GM12891 (cell line): ENCODE measurements around the gene SFXN5.

Source experiments
- DNase-seq: peaks from one replicate; pipeline ENCODE4 v3.0.0; 2011; ENCODE audit warnings: low spot score; ENCODE audit not compliant: insufficient read length
- FAIRE-seq: peaks from 2 replicates; lab custom pipeline; 2011; peaks lifted over from hg19 to GRCh38; lab: Jason Lieb, UNC
- PAX5 ChIP-seq: IDR thresholded peaks from 2 replicates; pipeline ENCODE4 v1.6.1; 2011; ENCODE audit warnings: low read length, moderate library complexity, mild to moderate bottlenecking; ENCODE audit not compliant: insufficient read depth, severe bottlenecking
- POLR2A ChIP-seq: IDR thresholded peaks from 2 replicates; pipeline ENCODE4 v1.6.1; 2011; ENCODE audit warnings: low read depth, low read length, control low read depth
- POLR2AphosphoS5 ChIP-seq: IDR thresholded peaks from 2 replicates; pipeline ENCODE4 v1.6.1; 2011; ENCODE audit warnings: low read depth, low read length, control low read depth
- POU2F2 ChIP-seq: IDR thresholded peaks from 2 replicates; pipeline ENCODE4 v1.6.1; 2011; ENCODE audit warnings: low read depth, mild to moderate bottlenecking, control low read depth, low read length, moderate library complexity
- SPI1 ChIP-seq: IDR thresholded peaks from 2 replicates; pipeline ENCODE4 v1.6.1; 2011; ENCODE audit warnings: low read depth, low read length, control low read depth
- TAF1 ChIP-seq: IDR thresholded peaks from 2 replicates; pipeline ENCODE4 v1.6.1; 2011; ENCODE audit warnings: low read depth, low read length, control low read depth

Gene SFXN5

GRCh38 chr2:73033142-73033765 lies 38.3 kb downstream of the SFXN5 start:
- TF ChIP-seq PAX5 (no peak), POU2F2 (no peak), POLR2AphosphoS5 (no peak), POLR2A (no peak), TAF1 (no peak), SPI1 (no peak)
- DNase-seq (no peak), FAIRE-seq (no peak)

GRCh38 chr2:73032702-73033097 lies 38.8 kb downstream of the SFXN5 start:
- FAIRE-seq (no peak), DNase-seq (no peak)
- no peak for TF ChIP-seq POLR2AphosphoS5
- no peak for TF ChIP-seq POLR2A
- no peak for TF ChIP-seq POU2F2
- no peak for TF ChIP-seq PAX5
- TF ChIP-seq SPI1 = no peak
- TF ChIP-seq TAF1 = no peak

GRCh38 chr2:73031725-73032701 lies 39.5 kb downstream of the SFXN5 start:
- FAIRE-seq (no peak), DNase-seq (no peak)
- TF ChIP-seq POLR2AphosphoS5 (no peak), SPI1 (no peak), POU2F2 (no peak), TAF1 (no peak), POLR2A (no peak), PAX5 (no peak)

- FAIRE-seq (no peak), DNase-seq (no peak)
These were observed 40.3 kb downstream of the SFXN5 start for GRCh38 chr2:73031095-73031678.

GRCh38 chr2:73028841-73029240 lies 42.7 kb downstream of the SFXN5 start:
- no peak for TF ChIP-seq SPI1
- TF ChIP-seq PAX5 = no peak
- no peak for TF ChIP-seq POLR2A
- TF ChIP-seq POLR2AphosphoS5 = no peak
- TF ChIP-seq TAF1 = no peak
- TF ChIP-seq POU2F2 = no peak
- DNase-seq (no peak), FAIRE-seq (no peak)

More at GRCh38 chr2:73031095-73031678, 40.3 kb downstream of the SFXN5 start:
- TF ChIP-seq PAX5 (no peak), SPI1 (no peak), POLR2AphosphoS5 (no peak), POU2F2 (no peak), POLR2A (no peak), TAF1 (no peak)

- no peak for TF ChIP-seq POLR2AphosphoS5
- no peak for TF ChIP-seq SPI1
- no peak for TF ChIP-seq POU2F2
- no peak for TF ChIP-seq POLR2A
- no peak for TF ChIP-seq TAF1
- TF ChIP-seq PAX5 = no peak
- DNase-seq (no peak), FAIRE-seq (no peak)
These were observed 44.2 kb downstream of the SFXN5 start for GRCh38 chr2:73027340-73027739.

- FAIRE-seq (no peak), DNase-seq (no peak)
- no peak for TF ChIP-seq SPI1
- no peak for TF ChIP-seq PAX5
- TF ChIP-seq POU2F2 = no peak
- TF ChIP-seq POLR2AphosphoS5 = no peak
- TF ChIP-seq POLR2A = no peak
- no peak for TF ChIP-seq TAF1
These were observed 48.0 kb downstream of the SFXN5 start for GRCh38 chr2:73023497-73023896.

GRCh38 chr2:73022024-73022568 lies 49.4 kb downstream of the SFXN5 start:
- TF ChIP-seq TAF1 = no peak
- TF ChIP-seq SPI1 = no peak
- TF ChIP-seq POU2F2 = no peak
- no peak for TF ChIP-seq POLR2AphosphoS5
- TF ChIP-seq PAX5 = no peak
- TF ChIP-seq POLR2A = no peak
- no peak for FAIRE-seq
- DNase-seq = no peak
